NCI-H1417 treated with DMSO at 0.1 percent for 48 hours (cell line): ENCODE results near the gene GET4.
"Not testable (repeated sequence)": the region's sequence is repeated elsewhere in the genome, so short reads cannot be mapped to it uniquely, and the experiment has no call there.

Source experiments
- DNase-seq: peaks from one replicate; lab custom pipeline; 2025; lab: John Stamatoyannopoulos, UW

The GET4 gene

DNA sequence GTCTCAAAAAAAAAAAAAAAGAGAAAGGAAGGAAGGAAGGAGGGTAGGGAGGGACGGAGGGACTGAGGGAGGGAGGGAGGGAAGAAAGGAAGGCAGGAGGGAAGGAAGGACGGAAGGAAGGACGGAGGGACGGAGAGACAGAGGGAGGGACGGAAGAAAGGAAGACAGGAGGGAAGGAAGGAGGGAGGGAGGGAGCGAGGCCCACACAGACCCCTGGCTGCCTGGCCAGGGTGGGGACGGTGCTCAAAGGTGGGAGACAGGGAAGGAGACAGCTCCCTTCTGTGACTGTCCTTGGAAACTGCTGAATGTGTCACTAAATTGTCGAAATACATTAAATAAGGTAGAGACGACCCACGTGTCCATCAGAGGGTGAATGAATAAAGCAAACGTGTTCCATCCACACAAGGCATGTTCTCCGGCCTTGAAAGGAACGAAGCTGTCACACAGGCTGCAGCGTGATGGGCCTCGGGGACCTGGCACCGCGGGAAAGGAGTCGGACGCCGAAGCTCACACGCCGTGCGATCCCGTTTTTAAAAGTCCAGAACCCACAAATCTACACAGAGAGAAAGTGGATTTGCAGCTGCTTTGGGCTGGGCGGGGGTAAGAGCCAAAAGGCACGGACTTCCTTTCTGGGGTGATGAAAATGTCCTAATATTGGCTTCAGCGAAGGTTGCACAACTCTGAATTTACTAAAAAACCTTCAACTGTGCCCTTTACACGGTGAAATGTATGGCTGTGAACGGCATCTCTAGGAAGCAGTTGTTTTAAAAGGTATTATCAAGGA is 54.8 kb downstream of the GET4 start:
- no peak for DNase-seq

DNA sequence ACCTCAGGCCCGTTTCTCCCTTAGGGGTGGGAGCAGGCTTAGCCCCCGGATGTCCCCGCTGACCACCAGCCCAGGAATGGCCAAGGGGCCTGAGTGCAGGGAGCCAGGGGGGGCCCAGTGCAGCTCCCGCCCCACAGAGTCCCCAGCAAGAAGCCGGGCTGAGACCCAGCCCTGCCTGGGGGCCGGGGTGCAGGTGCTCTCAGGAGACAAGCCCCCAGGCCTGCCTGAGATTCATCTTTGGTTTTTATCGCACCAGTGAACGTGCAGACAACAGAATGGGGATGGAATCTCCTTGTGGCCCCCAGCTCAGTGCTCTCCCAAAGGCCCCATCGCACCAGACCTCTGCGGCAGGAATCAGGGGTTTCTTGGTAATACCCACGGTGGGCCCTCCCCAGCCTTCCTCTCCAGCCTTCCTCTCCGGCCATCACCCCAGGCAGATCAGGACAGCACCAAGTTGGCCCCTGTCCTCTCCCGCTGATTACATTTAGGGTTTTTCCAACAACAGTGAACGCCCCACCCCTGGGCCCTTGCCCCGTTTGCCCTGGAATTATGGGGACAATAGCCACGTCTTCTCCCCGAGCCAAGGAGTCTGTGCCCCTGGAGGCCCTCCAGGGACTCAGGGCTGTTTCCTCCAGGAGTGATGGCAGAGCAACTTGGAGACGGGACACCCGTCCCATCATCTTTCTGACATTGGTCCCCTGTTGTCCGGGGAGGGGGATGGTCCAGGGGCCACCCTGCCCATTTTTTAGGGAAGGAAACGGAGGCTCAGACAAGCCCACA is 55.7 kb downstream of the GET4 start:
- DNase-seq, result no peak

DNA sequence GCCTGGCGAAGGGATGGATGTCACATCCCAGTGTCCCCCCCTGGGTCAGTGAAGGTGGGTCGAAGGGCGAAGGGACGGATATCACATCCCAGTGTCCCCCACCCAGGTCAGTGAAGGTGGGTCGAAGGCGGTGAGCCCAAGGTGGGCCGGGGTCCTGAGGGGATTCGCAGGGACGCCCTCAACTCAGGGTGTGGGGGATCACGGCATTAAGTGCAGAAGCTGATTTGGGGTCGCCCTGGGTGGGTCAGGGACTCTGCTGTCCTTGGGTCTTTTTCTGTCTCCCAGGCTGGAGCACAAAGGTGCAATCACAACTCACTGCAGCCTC is 56.3 kb downstream of the GET4 start:
- no peak for DNase-seq

DNA sequence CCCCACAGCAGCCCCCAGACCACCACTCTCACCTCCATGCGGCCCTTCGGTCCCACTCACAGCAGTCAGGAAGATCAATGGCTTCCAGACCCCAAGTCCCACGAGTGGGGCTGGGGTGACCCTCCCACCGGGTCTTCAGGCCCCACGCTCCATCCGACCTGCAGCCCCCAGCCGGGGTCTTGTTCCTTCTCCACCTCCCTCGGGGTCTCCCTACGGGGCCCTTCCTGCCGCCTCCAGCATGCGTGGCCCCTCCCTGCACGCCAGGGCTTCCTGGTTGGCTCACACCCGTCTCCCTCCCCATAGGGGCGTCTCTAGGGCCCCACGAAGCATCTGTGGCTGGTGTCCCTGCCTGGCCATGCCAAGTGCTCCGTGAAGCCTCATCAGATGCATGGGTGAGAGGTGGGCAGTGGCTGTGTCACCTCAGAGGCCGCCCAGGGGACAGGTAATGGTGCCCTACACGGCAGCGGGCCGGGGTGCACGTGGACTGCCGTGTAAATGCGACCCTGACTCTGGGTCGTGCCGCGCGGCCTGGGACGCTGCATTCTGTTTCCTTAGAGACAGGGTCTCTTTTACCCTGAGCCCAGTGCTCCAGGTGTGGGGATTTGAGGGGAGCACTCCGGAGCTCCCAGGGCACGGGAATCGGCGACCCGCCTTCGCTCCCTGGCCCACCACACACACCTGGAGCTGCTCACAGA is 58.3 kb downstream of the GET4 start:
- DNase-seq, result no peak

DNA sequence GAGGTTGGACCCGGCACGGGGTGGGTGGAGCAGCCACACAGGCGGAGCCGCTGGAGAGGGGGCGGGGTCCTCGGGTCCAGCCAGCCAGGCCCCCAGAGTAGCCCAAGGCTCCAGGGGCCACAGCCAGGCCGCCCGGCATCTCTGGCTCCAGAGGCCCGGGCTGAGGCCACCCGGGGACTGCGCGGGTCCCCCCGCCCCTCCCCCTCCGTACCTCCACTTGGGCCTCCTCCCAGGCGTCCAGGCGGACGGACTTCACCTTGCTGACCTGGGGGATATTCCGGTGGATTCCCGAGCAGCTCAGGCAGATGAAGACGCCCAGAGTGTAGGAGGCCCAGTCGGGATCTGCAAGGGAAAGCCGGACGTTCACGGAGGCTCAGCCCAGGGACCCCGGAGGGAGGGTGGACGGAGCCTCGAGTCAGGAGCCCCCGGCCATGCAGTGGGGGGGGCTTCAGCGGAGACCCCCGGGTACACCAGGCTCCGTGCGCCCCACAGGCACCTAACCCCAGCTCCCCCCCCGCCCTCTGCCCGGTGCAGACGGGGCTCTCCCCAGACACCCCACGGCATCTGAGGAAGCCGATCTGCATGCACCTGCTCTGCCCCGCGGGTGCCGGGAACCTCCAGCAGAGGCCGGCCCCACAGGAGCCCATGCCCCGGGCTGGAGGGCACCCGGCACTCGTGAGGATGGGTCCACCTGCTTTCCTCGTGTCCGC is 59.0 kb downstream of the GET4 start:
- DNase-seq, result no peak

DNA sequence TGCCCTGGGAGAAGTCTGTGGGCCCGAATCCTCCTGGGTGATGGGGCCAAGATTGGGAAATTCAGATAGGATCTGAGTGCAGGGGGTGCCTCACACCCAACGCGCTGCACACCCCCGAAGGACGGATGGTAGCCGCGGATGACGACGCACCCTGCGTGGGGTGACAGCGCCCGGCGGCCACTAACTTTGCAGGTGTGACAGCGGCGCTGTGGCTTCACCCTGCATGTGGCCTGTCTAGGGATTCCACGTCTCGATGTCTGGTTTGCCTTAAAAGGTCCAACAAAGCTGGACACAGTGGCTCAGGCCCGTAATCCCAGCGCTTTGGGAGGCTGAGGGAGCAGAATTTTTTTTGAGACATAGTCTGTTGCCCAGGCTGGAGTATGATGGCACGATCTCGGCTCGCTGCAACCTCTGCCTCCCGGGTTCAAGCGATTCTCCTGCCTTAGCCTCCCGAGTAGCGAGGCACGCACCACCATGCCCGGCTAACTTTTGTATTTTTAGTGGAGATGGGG is 59.6 kb downstream of the GET4 start:
- no peak for DNase-seq

DNA sequence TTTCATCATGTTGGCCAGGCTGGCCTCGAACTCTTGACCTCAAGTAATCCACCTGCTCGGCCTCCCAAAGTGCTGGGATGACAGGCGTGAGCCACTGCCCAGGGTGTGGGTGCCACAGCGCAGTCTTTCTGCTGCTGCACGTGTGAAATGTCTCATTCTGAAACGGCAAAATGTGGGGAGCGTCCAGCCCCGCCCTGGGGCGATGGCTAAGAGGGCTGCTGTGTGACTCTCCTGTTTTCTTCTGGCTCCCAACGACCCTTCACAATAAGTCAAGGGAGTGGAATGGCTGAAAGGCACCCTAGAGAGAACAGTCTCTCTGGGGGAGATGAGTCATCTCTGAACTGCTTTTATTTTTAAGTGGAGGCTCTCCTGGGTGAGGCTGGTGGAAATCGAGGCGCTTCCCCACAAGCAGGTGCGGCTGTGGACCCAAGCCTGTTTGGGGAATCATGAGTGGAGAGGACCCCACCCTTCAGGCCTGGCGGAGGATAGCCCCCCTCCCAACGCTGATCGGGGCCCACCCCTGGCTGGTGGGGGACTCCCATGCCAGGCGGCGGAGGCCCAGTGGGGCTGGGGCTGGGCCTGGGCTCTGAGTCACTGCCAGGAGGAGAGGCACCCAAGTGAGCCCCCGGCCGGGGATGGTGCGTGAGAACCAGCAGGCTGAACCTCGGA is 60.2 kb downstream of the GET4 start:
- no peak for DNase-seq

DNA sequence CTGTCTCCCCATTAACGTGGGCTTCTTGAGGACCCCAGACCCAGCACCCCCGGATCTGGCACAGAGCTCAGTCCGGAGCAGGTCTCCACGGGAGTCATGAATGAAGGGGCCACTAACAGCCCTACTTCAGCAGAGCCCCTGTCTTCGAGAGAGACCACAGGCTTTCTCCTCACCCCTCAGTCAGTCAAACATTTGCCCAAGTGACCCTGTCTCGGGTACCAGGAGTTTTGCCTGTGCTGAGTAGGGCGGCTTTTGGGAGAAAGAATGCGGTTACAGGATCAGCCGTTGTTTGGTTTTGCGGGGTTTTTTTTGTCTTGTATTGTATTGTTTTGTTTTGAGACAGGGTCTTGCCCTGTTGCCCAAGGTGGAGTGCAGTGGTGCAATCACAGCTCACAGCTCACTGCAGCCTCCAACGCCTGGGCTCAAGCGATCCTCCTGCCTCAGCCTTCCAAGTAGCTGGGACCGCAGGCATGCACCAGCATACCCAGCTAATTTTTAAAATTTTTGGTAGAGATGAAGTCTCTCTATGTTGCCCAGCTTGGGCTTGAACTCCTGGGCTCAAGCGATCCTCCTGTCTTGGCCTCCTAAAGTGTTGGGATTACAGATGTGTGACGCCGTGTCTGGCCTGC is 61.6 kb downstream of the GET4 start:
- DNase-seq, result no peak

DNA sequence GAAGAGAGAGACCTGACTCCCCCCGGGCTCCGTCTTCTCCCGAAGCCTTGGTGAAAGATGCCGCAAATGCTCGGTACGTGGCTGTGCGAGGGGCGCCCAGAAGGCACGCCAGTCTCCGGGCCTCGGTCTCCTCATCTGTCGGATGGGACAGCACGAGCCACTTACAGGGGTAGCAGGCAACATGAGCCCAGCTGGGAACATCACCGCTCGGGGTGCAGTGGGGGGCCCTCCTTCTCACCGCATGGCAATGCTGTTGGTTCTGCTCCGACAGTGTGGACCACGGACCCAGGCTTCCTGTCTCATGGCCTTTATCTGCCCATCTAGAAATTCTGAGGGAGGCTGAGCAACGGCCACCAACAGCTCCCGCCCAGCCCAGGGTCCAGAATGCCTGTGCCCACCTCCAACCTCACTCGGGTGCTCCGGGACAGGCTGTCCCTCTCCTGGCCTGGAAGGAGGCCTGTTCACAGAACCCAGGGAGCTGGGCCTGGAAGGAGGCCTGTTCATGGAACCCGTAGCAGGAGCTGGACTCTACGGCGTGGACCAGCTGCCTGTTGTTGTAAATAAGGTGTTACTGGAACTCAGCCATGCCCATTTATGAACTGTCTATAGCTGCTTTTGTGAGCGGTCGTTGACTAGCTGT is 62.3 kb downstream of the GET4 start:
- no peak for DNase-seq

DNA sequence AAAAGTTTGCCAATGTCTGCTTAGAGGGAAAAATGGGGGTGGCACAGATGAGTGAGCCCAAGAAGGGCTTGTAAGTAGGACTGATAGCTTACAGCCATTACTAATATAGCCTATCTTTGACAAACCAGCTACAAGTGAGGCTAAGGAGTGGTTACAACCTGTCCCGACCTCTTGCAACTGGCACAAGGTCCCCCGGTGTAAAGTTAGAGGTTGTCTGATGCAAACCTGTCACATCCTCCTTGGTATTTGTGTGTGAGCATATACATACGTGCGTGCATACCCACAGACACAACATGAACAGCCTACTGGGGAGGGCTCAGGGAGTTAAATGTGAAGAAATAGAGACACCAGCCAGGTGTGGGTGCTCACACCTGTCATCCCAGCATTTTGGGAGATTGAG is 63.5 kb downstream of the GET4 start:
- DNase-seq, result no peak

DNA sequence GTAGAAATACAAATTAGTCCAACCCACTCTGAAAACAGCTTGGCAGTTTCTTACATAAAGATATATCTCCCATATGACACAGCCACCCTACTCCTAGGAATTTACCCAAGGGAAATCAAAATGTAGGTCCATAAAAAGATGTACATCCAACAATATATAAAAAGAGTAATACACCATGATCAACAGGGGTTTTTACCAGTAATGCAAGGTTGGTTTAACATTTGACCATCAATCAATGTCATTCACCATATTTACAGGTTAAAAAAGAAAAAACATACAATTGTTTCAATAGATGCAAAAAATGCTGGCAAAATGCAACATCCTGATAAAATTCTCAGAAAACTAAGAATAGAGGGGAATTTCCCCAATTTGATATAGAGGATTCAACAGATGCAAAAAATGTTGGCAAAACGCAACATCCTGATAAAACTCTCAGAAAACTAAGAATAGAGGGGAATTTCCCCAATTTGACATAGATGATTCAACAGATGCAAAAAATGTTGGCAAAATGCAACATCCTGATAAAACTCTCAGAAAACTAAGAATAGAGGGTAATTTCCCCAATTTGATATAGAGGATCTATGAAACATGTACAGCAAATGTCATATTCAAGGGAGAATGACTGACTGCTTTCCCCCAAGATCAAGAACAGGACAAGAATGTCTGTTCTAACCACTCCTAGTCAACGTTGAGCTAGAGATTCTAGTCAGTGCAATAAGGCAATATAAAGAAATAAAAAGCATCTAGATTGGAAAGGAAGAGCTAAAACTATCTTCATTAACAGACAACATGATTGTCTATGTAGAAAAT is 64.5 kb downstream of the GET4 start:
- DNase-seq, result no peak

DNA sequence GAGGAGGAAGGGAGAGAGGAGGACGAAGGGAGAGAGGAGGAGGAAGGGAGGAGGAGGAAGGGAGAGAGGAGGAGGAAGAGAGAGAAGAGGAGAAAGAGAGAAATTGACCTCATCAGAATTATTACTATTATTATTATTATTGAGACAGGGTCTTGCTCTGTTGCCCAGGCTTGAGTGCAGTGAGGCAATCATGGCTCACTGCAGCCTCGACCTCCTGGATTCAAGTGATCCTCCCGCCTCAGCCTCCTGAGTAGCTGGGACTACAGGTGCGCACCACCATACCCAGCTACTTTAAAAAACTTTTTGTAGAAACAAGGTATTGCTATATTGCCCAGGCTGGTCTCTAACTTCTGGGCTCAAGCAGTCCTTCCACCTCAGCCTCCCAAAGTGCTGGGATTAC is 67.4 kb downstream of the GET4 start:
- DNase-seq, result not testable (repeated sequence)

DNA sequence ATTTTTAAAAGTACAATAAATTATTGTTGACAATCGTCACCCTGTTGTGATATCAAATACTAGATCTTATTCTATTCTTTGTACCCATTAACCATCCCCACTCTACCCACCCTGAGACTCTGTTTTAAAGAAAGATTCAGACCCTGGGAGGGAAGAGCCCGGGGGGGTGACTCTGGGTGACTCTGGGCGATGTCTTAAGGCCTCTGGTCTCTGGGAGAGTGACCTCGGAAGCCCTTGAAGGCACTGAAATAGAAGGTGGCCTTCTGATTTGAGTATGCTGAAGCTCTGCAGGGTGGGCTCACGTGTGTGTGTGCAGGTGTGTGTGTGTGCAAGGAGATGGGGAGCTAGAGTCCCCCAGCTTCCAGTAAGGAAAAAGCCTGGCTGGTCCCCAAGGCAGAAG is 68.4 kb downstream of the GET4 start:
- no peak for DNase-seq

DNA sequence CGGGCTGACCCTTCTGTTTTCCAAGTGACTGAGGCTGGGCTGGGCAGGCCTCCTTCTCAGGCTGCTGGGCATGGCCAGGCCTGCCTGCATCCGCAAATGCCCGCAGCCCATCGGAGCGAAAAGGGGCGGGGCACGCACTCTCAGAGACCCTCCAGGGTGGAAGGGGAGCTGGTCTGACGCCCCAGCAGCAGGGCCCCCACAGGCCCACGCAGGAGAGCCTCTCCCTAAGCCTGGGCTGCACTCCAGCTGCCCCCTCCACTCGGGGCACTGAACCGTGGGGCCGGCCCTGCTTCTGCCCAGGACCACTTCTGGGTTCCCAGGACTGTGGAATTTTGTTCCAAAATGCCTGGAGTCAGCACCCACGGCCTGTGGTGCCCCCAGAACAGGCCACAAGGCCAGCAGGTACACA is 68.8 kb downstream of the GET4 start:
- DNase-seq, result no peak

DNA sequence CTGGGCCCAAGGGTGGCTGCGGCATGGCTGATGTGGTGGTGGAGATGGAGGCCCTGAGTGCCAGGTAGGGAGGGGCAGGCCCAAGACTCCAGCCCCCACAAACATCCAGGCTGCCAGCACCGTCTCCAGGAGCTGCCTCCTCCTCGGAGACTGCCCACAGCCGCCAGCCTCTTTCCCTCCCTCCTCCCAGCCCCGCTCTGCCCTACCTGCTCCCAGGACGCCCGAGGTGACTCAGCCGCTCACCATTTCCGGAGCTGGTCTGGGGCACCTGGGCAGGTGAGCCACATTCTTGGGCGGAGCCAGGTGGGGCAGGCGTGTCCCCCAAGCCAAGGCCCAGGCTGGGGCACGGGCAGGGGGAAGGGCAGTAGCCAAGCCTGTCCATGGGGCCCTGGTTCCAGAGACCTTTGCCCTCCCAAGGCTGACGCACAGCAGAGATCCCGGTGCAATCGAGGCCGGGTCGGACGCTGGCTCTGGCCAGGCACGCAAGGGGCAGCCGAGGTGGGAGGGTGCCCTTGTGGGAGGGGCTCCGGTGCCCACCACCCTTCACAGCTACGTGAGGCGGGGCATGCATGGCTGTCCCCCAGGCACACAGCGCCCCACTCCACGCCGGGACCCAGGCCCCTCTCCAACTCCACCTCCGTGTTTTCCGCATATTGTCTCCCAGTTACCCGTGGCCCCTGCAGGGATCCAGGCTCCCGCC is 69.4 kb downstream of the GET4 start:
- DNase-seq, result no peak
